ENCODE measurements around the gene TBC1D22A.

GRCh38 chr22:46823248-46823647, 60.8 kb downstream of the TBC1D22A start:
- TF ChIP-seq, protein P1, sequence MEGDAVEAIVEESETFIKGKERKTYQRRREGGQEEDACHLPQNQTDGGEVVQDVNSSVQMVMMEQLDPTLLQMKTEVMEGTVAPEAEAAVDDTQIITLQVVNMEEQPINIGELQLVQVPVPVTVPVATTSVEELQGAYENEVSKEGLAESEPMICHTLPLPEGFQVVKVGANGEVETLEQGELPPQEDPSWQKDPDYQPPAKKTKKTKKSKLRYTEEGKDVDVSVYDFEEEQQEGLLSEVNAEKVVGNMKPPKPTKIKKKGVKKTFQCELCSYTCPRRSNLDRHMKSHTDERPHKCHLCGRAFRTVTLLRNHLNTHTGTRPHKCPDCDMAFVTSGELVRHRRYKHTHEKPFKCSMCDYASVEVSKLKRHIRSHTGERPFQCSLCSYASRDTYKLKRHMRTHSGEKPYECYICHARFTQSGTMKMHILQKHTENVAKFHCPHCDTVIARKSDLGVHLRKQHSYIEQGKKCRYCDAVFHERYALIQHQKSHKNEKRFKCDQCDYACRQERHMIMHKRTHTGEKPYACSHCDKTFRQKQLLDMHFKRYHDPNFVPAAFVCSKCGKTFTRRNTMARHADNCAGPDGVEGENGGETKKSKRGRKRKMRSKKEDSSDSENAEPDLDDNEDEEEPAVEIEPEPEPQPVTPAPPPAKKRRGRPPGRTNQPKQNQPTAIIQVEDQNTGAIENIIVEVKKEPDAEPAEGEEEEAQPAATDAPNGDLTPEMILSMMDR (IDR thresholded peaks at IDR 0.05), result no peak
- no peak for TF ChIP-seq POLR2A (IDR thresholded peaks at IDR 0.05)
